ENCODE data around the gene BBS12.

- TF ChIP-seq PATZ1 (CRISPR knock-in tag; IDR thresholded peaks at IDR 0.05; ENCODE audit: borderline replicate concordance): no peak
- TF ChIP-seq ZFP30 (CRISPR knock-in tag; IDR thresholded peaks at IDR 0.05): no peak
- TF ChIP-seq ZNF8 (CRISPR knock-in tag; IDR thresholded peaks at IDR 0.05): no peak
- no peak for TF ChIP-seq ZFP3 (CRISPR knock-in tag; IDR thresholded peaks at IDR 0.05)
- TF ChIP-seq BACH2 (CRISPR knock-in tag; IDR thresholded peaks at IDR 0.05; ENCODE audit: borderline replicate concordance): no peak
- no peak for TF ChIP-seq ZC3H10 (CRISPR knock-in tag; IDR thresholded peaks at IDR 0.05)
These were observed 30.6 kb downstream of the BBS12 start for GRCh38 chr4:122762966-122763716.

All from SK-N-SH treated with all-trans-retinoic acid at 6 μM for 48 hours (cell line).